GM23338 (cell line): ENCODE data around the gene CD4.

Experiments
- JUNB ChIP-seq: IDR thresholded peaks from one replicate; pipeline ENCODE4 v1.6.1; 2016; ENCODE audit warnings: antibody characterized with exemption; ENCODE audit not compliant: unreplicated experiment
- POLR2AphosphoS5 ChIP-seq: IDR thresholded peaks from 2 replicates; pipeline ENCODE4 v1.6.1; 2016; ENCODE audit warnings: antibody characterized with exemption, low read depth
- TF ChIP-seq, protein P1 (sequence below), 2 experiments: fragments of 200-600 bp in 1 of 2; sonication (generic) in 1 of 2; conservative IDR thresholded peaks; 2 replicates each; pipeline versions ENCODE4 v1.5.1 to v1.6.1; 2016 to 2017; ENCODE audit warnings: antibody characterized with exemption in 2 of 2, low read depth in 2 of 2, mild to moderate bottlenecking in 2 of 2, moderate library complexity in 1 of 2

DNA sequence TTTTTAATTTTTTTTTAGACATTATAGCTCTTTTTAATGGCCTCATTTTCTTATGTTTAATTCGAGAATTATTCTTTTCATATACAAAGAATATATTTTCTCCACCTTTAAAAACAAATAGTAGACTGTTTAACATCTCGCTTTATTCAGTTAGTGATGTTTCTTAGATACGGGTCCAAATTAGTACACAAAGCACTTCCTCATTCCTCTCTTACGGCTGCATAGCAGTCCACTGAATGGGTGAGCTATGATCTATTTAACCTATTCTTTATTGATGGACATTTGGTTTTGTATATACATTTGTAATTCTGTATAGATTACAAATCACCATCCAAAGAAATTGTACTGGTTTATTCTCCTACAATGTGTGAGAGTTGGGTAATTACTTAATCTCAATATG is 24.0 kb downstream of the CD4 start:
- TF ChIP-seq POLR2AphosphoS5 = no peak
- TF ChIP-seq, protein P1, sequence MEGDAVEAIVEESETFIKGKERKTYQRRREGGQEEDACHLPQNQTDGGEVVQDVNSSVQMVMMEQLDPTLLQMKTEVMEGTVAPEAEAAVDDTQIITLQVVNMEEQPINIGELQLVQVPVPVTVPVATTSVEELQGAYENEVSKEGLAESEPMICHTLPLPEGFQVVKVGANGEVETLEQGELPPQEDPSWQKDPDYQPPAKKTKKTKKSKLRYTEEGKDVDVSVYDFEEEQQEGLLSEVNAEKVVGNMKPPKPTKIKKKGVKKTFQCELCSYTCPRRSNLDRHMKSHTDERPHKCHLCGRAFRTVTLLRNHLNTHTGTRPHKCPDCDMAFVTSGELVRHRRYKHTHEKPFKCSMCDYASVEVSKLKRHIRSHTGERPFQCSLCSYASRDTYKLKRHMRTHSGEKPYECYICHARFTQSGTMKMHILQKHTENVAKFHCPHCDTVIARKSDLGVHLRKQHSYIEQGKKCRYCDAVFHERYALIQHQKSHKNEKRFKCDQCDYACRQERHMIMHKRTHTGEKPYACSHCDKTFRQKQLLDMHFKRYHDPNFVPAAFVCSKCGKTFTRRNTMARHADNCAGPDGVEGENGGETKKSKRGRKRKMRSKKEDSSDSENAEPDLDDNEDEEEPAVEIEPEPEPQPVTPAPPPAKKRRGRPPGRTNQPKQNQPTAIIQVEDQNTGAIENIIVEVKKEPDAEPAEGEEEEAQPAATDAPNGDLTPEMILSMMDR (conservative IDR thresholded peaks at IDR 0.05; ENCODE audit: low read depth in 2 of 2) = no peak
- no peak for TF ChIP-seq JUNB
